HG02852 (cell line): Measurements from ENCODE around the gene PIK3C2B.

Experiments used
- ATAC-seq: cut with Tn5 transposase; IDR thresholded peaks from one replicate; pipeline ENCODE4 v1.9.1; 2021; ENCODE audit warnings: mild to moderate bottlenecking, moderate library complexity; ENCODE audit not compliant: unreplicated experiment

The PIK3C2B gene

GRCh38 chr1:204445860-204446412 lies 48.7 kb downstream of the PIK3C2B start:
- ATAC-seq: no peak
